ENCODE data around the gene ELAPOR1.

ELAPOR1 gene

GRCh38 chr1:109099938-109100773, 13.8 kb upstream of the ELAPOR1 start:
- peak; percentile 97 for DNase-seq

GRCh38 chr1:109104364-109105151, 9.4 kb upstream of the ELAPOR1 start:
- DNase-seq: no peak

- DNase-seq: no peak
These were observed 8.0 kb upstream of the ELAPOR1 start for GRCh38 chr1:109105881-109106280.

GRCh38 chr1:109107785-109108184, 6.1 kb upstream of the ELAPOR1 start:
- no peak for DNase-seq

- DNase-seq: no peak
These were observed 4.0 kb upstream of the ELAPOR1 start for GRCh38 chr1:109109906-109110305.

GRCh38 chr1:109111386-109112055, 2.4 kb upstream of the ELAPOR1 start:
- no peak for DNase-seq

- peak; percentile 13 for DNase-seq
These were observed 1.8 kb upstream of the ELAPOR1 start for GRCh38 chr1:109112056-109112651.

GRCh38 chr1:109112652-109113285, 1.1 kb upstream of the ELAPOR1 start:
- DNase-seq: peak; percentile 86

- DNase-seq: no peak
These were observed 393 bp downstream of the ELAPOR1 start for GRCh38 chr1:109114342-109114674.

- DNase-seq: no peak
These were observed 1.8 kb downstream of the ELAPOR1 start for GRCh38 chr1:109115685-109116084.

GRCh38 chr1:109116286-109116685, 2.4 kb downstream of the ELAPOR1 start:
- no peak for DNase-seq

- no peak for DNase-seq
These were observed 4.2 kb downstream of the ELAPOR1 start for GRCh38 chr1:109118089-109118488.

- DNase-seq: no peak
These were observed 6.4 kb downstream of the ELAPOR1 start for GRCh38 chr1:109120356-109120755.

GRCh38 chr1:109131059-109131458, 17.1 kb downstream of the ELAPOR1 start:
- no peak for DNase-seq

GRCh38 chr1:109131800-109132199, 17.9 kb downstream of the ELAPOR1 start:
- DNase-seq: no peak

- no peak for DNase-seq
These were observed 19.2 kb downstream of the ELAPOR1 start for GRCh38 chr1:109133002-109133706.

GRCh38 chr1:109133815-109134214, 19.9 kb downstream of the ELAPOR1 start:
- no peak for DNase-seq

- no peak for DNase-seq
These were observed 20.5 kb downstream of the ELAPOR1 start for GRCh38 chr1:109134423-109134822.

GRCh38 chr1:109135940-109136339, 22.0 kb downstream of the ELAPOR1 start:
- DNase-seq: no peak

GRCh38 chr1:109136766-109137165, 22.9 kb downstream of the ELAPOR1 start:
- no peak for DNase-seq

- no peak for DNase-seq
These were observed 24.0 kb downstream of the ELAPOR1 start for GRCh38 chr1:109137958-109138357.

- no peak for DNase-seq
These were observed 24.4 kb downstream of the ELAPOR1 start for GRCh38 chr1:109138358-109138757.

Data from central memory CD4-positive, alpha-beta T cell (primary cell).